H9 (cell line): ENCODE results near the gene RFX4. TPM values are rescaled to one million over a fixed set of nuclear protein-coding genes. Genes with fewer than 3 reads are reported as not detected.
A peak's percentile ranks its signal among the peaks of the same experiment; 100 is the strongest.

Experiments
- DNase-seq: peaks from one replicate; pipeline ENCODE4 v3.0.0-alpha.2; 2017
- H2AFZ ChIP-seq: one replicate; pipeline ENCODE4 v1.6.1; 2013; ENCODE audit warnings: mild to moderate bottlenecking, low read length, control low read depth, moderate library complexity
- H2AK5ac ChIP-seq: 2 replicates; pipeline ENCODE4 v1.6.1; 2013; ENCODE audit warnings: low read length, control low read depth, mixed read lengths; ENCODE audit not compliant: insufficient read length
- H2BK120ac ChIP-seq: one replicate; pipeline ENCODE4 v1.6.1; 2013; ENCODE audit warnings: low read depth, mild to moderate bottlenecking, low read length, control low read depth, inconsistent platforms; ENCODE audit not compliant: poor library complexity, severe bottlenecking
- H2BK12ac ChIP-seq: 2 replicates; pipeline ENCODE4 v1.6.1; 2013; ENCODE audit warnings: low read length, control low read depth, mixed read lengths, low read depth; ENCODE audit not compliant: insufficient read length
- H2BK15ac ChIP-seq: 2 replicates; pipeline ENCODE4 v1.6.1; 2013; ENCODE audit warnings: low read depth, low read length, control low read depth
- H2BK20ac ChIP-seq: one replicate; pipeline ENCODE4 v1.6.1; 2013; ENCODE audit warnings: low read depth, mild to moderate bottlenecking, low read length, control low read depth, inconsistent platforms; ENCODE audit not compliant: poor library complexity, severe bottlenecking
- H2BK5ac ChIP-seq: 2 replicates; pipeline ENCODE4 v1.6.1; 2013; ENCODE audit warnings: low read length, control low read depth, mixed read lengths; ENCODE audit not compliant: insufficient read length
- H3K14ac ChIP-seq: 2 replicates; pipeline ENCODE4 v1.6.1; 2013; ENCODE audit warnings: low read length, control low read depth; ENCODE audit not compliant: insufficient read depth
- H3K18ac ChIP-seq: 2 replicates; pipeline ENCODE4 v1.6.1; 2013; ENCODE audit warnings: low read depth, mild to moderate bottlenecking, mixed read lengths, low read length, control low read depth; ENCODE audit not compliant: insufficient read length
- H3K23ac ChIP-seq: 2 replicates; pipeline ENCODE4 v1.6.1; 2013; ENCODE audit warnings: low read length, control low read depth, mixed read lengths, low read depth; ENCODE audit not compliant: insufficient read length
- H3K23me2 ChIP-seq: 2 replicates; pipeline ENCODE4 v1.6.1; 2013; ENCODE audit warnings: low read depth, mild to moderate bottlenecking, mixed read lengths, low read length, control low read depth; ENCODE audit not compliant: insufficient read length, poor library complexity, severe bottlenecking
- H3K27ac ChIP-seq: 2 replicates; pipeline ENCODE4 v1.5.1; 2013; ENCODE audit warnings: low read length, control low read depth, mixed read lengths, low read depth; ENCODE audit not compliant: insufficient read length
- H3K27me3 ChIP-seq: 2 replicates; pipeline ENCODE4 v1.6.1; 2013; ENCODE audit warnings: low read length, control low read depth, inconsistent platforms; ENCODE audit not compliant: insufficient read depth
- H3K4ac ChIP-seq: 2 replicates; pipeline ENCODE4 v1.6.1; 2013; ENCODE audit warnings: low read depth, mild to moderate bottlenecking, control low read depth, inconsistent platforms, low read length, moderate library complexity
- H3K4me1 ChIP-seq: 2 replicates; pipeline ENCODE4 v1.6.1; 2013; ENCODE audit warnings: low read length, control low read depth, inconsistent platforms; ENCODE audit not compliant: insufficient read depth
- H3K4me2 ChIP-seq: 2 replicates; pipeline ENCODE4 v1.6.1; 2013; ENCODE audit warnings: low read length, control low read depth, mixed read lengths; ENCODE audit not compliant: insufficient read length, insufficient read depth
- H3K56ac ChIP-seq: 2 replicates; pipeline ENCODE4 v1.6.1; 2013; ENCODE audit warnings: low read depth, mild to moderate bottlenecking, mixed read lengths, low read length, control low read depth; ENCODE audit not compliant: insufficient read length
- H3K79me1 ChIP-seq: 2 replicates; pipeline ENCODE4 v1.6.1; 2013; ENCODE audit warnings: low read depth, mild to moderate bottlenecking, moderate library complexity, low read length, control low read depth, inconsistent platforms; ENCODE audit not compliant: insufficient read depth, poor library complexity, severe bottlenecking
- H3K79me2 ChIP-seq: 2 replicates; pipeline ENCODE4 v1.6.1; 2013; ENCODE audit warnings: low read length, control low read depth, inconsistent platforms; ENCODE audit not compliant: insufficient read depth
- H3K9ac ChIP-seq: 2 replicates; pipeline ENCODE4 v1.6.1; 2013; ENCODE audit warnings: low read length, control low read depth, mixed read lengths; ENCODE audit not compliant: insufficient read length; ENCODE audit errors: extremely low read depth
- H3K9me3 ChIP-seq: one replicate; pipeline ENCODE4 v1.6.1; 2013; ENCODE audit warnings: low read depth, low read length, inconsistent platforms; ENCODE audit not compliant: control insufficient read depth
- H3T11ph ChIP-seq: one replicate; pipeline ENCODE4 v1.6.1; 2013; ENCODE audit warnings: mild to moderate bottlenecking, low read length, control low read depth, inconsistent platforms
- H4K20me1 ChIP-seq: one replicate; pipeline ENCODE4 v1.6.1; 2013; ENCODE audit not compliant: control insufficient read depth, insufficient read length, insufficient read depth
- H4K5ac ChIP-seq: 2 replicates; pipeline ENCODE4 v1.6.1; 2013; ENCODE audit warnings: low read depth, mild to moderate bottlenecking, mixed read lengths, low read length, control low read depth; ENCODE audit not compliant: insufficient read length
- H4K8ac ChIP-seq: replicated peaks from 2 replicates; pipeline ENCODE4 v1.6.1; 2013; ENCODE audit warnings: low read length, control low read depth, mixed read lengths, low read depth; ENCODE audit not compliant: insufficient read length
- H4K91ac ChIP-seq: 2 replicates; pipeline ENCODE4 v1.6.1; 2013; ENCODE audit warnings: low read depth, mild to moderate bottlenecking, moderate library complexity, mixed read lengths, low read length, control low read depth; ENCODE audit not compliant: insufficient read length
- H3K27ac Mint-ChIP-seq, 3 experiments: 2 replicates in 2 of 3; 3 replicates in 1 of 3; pipeline ENCODE4 v1.8.0; 2020 to 2021; ENCODE audit warnings: mixed read lengths in 3 of 3, mild to moderate bottlenecking in 1 of 3, moderate library complexity in 1 of 3
- H3K27me3 Mint-ChIP-seq: 2 replicates; pipeline ENCODE4 v1.8.0; 2021; ENCODE audit warnings: low read depth, mild to moderate bottlenecking, moderate library complexity, mixed read lengths
- H3K36me3 Mint-ChIP-seq, 3 experiments: 2 replicates in 2 of 3; 3 replicates in 1 of 3; pipeline ENCODE4 v1.8.0; 2020 to 2021; ENCODE audit warnings: low read depth in 3 of 3, mixed read lengths in 3 of 3; ENCODE audit not compliant: insufficient read depth in 1 of 3
- H3K4me1 Mint-ChIP-seq, 2 experiments: 2 replicates each; pipeline ENCODE4 v1.8.0; 2020; ENCODE audit warnings: mixed read lengths in 2 of 2
- H3K4me3 Mint-ChIP-seq, 2 experiments: 2 replicates in 1 of 2; 3 replicates in 1 of 2; pipeline ENCODE4 v1.8.0; 2020 to 2021; ENCODE audit warnings: mild to moderate bottlenecking in 2 of 2, mixed read lengths in 2 of 2, moderate library complexity in 1 of 2
- H3K9me3 Mint-ChIP-seq, 2 experiments: 2 replicates in 1 of 2; 3 replicates in 1 of 2; pipeline ENCODE4 v1.8.0; 2020; ENCODE audit warnings: mild to moderate bottlenecking in 2 of 2, mixed read lengths in 2 of 2, moderate library complexity in 1 of 2
- WGBS: extraction: QIAGEN DNeasy Blood & Tissue Kit; methylation state at CpG from one replicate; pipeline ENCODE4 v1.1.7; 2013; ENCODE audit warnings: missing lambda C conversion rate, low lambda C conversion rate, mixed read lengths; ENCODE audit not compliant: insufficient read length; ENCODE audit errors: extremely low coverage; 5-methylcytosine and 5-hydroxymethylcytosine counted together
- total RNA-seq: library from RNA; stranded (reverse); gene quantifications from 2 replicates; pipeline ENCODE4 v1.2.1, GENCODE V29; 2021
- TF ChIP-seq, protein P1 (sequence below): fragments of 200-600 bp; sonication (generic); conservative IDR thresholded peaks from 3 replicates; pipeline ENCODE4 v1.8.0; 2021; ENCODE audit warnings: antibody characterized with exemption, mild to moderate bottlenecking

RFX4 gene
- total RNA-seq, 1 experiment from 2014 or later, result 0.57 TPM

DNA sequence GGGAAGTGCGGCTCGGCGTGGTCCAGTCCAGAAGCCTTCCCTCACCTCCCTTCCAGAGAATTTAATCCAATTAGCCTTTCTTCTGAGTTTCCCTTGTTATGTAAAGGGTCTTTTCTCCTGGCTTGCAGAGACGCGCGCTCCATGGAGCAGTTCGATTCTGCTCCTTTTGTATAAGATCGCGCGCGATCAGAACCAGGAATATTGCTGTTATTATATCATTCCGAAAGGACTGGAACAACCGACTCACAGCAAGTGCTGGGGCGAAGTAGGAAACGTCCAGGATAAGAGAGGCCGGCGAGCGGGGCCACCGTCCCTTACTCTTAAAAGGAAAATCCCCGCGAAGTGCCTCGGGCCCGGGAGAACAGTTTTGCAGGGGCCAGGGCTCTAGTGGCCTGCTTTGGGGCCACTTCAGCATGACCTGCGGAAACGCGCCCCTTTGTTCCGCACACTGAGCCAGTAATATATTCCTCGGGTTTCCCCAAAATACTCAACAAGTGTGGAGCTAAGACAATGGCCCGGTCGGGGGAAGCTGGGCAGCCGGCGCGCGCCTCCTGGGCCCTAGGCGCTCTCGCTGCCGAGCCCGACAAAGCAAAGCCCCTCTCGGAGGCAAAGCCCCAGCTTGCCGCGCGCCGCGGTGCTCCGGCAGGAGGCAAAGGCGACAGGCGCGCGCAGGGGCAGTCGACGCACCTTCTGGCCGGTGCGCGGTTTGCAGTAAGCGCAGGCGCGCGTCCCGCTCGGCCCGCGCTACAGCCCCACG, 2.9 kb downstream of the RFX4 start:
- H2BK120ac ChIP-seq, result no peak overlapping the region
- H3K27ac ChIP-seq, result no peak overlapping the region
- no peaks in the 10 kb centered on the region for H3K79me2 ChIP-seq
- no peak overlapping the region for H4K91ac ChIP-seq
- Mint-ChIP-seq H3K27me3 (peaks cover 95% of the 10 kb centered on the region), H3K36me3 (no peaks in the 10 kb centered on the region; a peak in 1 of 7 replicates), H3K4me1 (peaks cover 39 to 53% of the 10 kb centered on the region in 2 experiments), H3K9me3 (peaks cover 0 to 10% of the 10 kb centered on the region in 2 experiments; a peak in 2 of 5 replicates), H3K27ac (no peak overlapping the region; a peak in 1 of 7 replicates), H3K4me3 (peak overlapping the region; percentile 53 to 88)
- H3K27me3 ChIP-seq, result peaks cover 73% of the 10 kb centered on the region
- H3T11ph ChIP-seq, result no peak overlapping the region
- no peak overlapping the region for H4K8ac ChIP-seq
- no peaks in the 10 kb centered on the region for H3K9me3 ChIP-seq
- no peak overlapping the region for H3K56ac ChIP-seq
- no peak overlapping the region for H2BK20ac ChIP-seq
- peak overlapping the region; percentile 71 for H3K4me2 ChIP-seq
- H2BK15ac ChIP-seq, result no peak overlapping the region
- no peak overlapping the region for H3K9ac ChIP-seq
- no peaks in the 10 kb centered on the region for H3K79me1 ChIP-seq
- no peak overlapping the region for H3K14ac ChIP-seq
- H3K4ac ChIP-seq, result no peak overlapping the region
- H2BK12ac ChIP-seq, result no peak overlapping the region
- H3K23me2 ChIP-seq, result peaks cover 17% of the 10 kb centered on the region
- H4K5ac ChIP-seq, result no peak overlapping the region
- H3K4me1 ChIP-seq, result peaks cover 2% of the 10 kb centered on the region
- H2AFZ ChIP-seq, result no peak overlapping the region
- TF ChIP-seq, protein P1, sequence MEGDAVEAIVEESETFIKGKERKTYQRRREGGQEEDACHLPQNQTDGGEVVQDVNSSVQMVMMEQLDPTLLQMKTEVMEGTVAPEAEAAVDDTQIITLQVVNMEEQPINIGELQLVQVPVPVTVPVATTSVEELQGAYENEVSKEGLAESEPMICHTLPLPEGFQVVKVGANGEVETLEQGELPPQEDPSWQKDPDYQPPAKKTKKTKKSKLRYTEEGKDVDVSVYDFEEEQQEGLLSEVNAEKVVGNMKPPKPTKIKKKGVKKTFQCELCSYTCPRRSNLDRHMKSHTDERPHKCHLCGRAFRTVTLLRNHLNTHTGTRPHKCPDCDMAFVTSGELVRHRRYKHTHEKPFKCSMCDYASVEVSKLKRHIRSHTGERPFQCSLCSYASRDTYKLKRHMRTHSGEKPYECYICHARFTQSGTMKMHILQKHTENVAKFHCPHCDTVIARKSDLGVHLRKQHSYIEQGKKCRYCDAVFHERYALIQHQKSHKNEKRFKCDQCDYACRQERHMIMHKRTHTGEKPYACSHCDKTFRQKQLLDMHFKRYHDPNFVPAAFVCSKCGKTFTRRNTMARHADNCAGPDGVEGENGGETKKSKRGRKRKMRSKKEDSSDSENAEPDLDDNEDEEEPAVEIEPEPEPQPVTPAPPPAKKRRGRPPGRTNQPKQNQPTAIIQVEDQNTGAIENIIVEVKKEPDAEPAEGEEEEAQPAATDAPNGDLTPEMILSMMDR, result no peak
- no peak overlapping the region for H2AK5ac ChIP-seq
- no peak overlapping the region for H3K18ac ChIP-seq
- H4K20me1 ChIP-seq, result no peaks in the 10 kb centered on the region
- H2BK5ac ChIP-seq, result no peak overlapping the region
- H3K23ac ChIP-seq, result no peak overlapping the region
- peak; percentile 75 for DNase-seq
- WGBS, result no CpG with 5 or more reads among the region's 63 CpGs
